Neural cell (in vitro differentiated cells): ENCODE data around the gene ING5. TPM values are rescaled to one million over a fixed set of nuclear protein-coding genes. Genes with fewer than 3 reads are reported as not detected.
A peak's percentile ranks its signal among the peaks of the same experiment; 100 is the strongest.

Experiments used
- H2AFZ ChIP-seq: fragments of 200-600, 300-800 bp; sonication (generic), shearing (Covaris generic); 2 replicates; pipeline ENCODE4 v1.6.0; 2014; ENCODE audit warnings: low read depth, mild to moderate bottlenecking, antibody characterized with exemption, low read length, moderate library complexity
- H3F3A ChIP-seq: fragments of 200-600 bp; shearing (Covaris generic); 2 replicates; pipeline ENCODE4 v1.6.1; 2016; ENCODE audit warnings: mild to moderate bottlenecking, moderate library complexity, mixed read lengths, antibody characterized with exemption, low read length; ENCODE audit not compliant: insufficient read depth, poor library complexity, severe bottlenecking
- H3K27ac ChIP-seq: fragments of 200-600, 300-800 bp; sonication (generic), shearing (Covaris generic); 2 replicates; pipeline ENCODE4 v1.5.1; 2014; ENCODE audit warnings: mild to moderate bottlenecking, low read length, moderate library complexity
- H3K27me3 ChIP-seq: fragments of 300-800, 200-600 bp; sonication (generic), shearing (Covaris generic); 2 replicates; pipeline ENCODE4 v1.6.0; 2014; ENCODE audit warnings: mild to moderate bottlenecking, low read depth, low read length, moderate library complexity; ENCODE audit not compliant: insufficient read depth
- H3K36me3 ChIP-seq: fragments of 300-800, 200-600 bp; sonication (generic), shearing (Covaris generic); 2 replicates; pipeline ENCODE4 v1.5.1; 2014; ENCODE audit warnings: mild to moderate bottlenecking, antibody characterized with exemption, low read length, moderate library complexity; ENCODE audit not compliant: insufficient read depth
- H3K4me2 ChIP-seq: fragments of 300-800, 200-600 bp; sonication (generic), shearing (Covaris generic); 2 replicates; pipeline ENCODE4 v1.6.0; 2014; ENCODE audit warnings: mild to moderate bottlenecking, low read length
- H3K4me3 ChIP-seq: fragments of 300-800, 200-600 bp; sonication (generic), shearing (Covaris generic); 2 replicates; pipeline ENCODE4 v1.5.1; 2014; ENCODE audit warnings: mild to moderate bottlenecking, low read length, moderate library complexity
- H3K79me2 ChIP-seq: fragments of 200-600 bp; shearing (Covaris generic); replicated peaks from 2 replicates; pipeline ENCODE4 v1.6.0; 2014; ENCODE audit warnings: mild to moderate bottlenecking, low read length, moderate library complexity; ENCODE audit not compliant: insufficient read depth
- H3K9ac ChIP-seq: fragments of 300-800, 200-600 bp; sonication (generic), shearing (Covaris generic); 2 replicates; pipeline ENCODE4 v1.6.1; 2016; ENCODE audit warnings: mild to moderate bottlenecking, low read length, mixed read lengths
- H3K9me2 ChIP-seq: fragments of 200-600 bp; shearing (Covaris generic); 2 replicates; pipeline ENCODE4 v1.6.1; 2016; ENCODE audit warnings: mild to moderate bottlenecking, low read length, mixed read lengths; ENCODE audit not compliant: insufficient read depth
- H3K9me3 ChIP-seq: fragments of 200-600, 300-800 bp; sonication (generic), shearing (Covaris generic); 2 replicates; pipeline ENCODE4 v1.6.1; 2016; ENCODE audit warnings: mild to moderate bottlenecking, mixed run types, low read length, moderate library complexity, mixed read lengths
- H4K20me1 ChIP-seq: fragments of 200-600 bp; shearing (Covaris generic); 2 replicates; pipeline ENCODE4 v1.6.1; 2016; ENCODE audit warnings: mild to moderate bottlenecking, mixed run types; ENCODE audit not compliant: insufficient read depth
- CTCF ChIP-seq: fragments of 450-650 bp; IDR thresholded peaks from 2 replicates; pipeline ENCODE4 v1.5.1; 2014; ENCODE audit warnings: antibody characterized with exemption, mild to moderate bottlenecking, moderate library complexity; ENCODE audit not compliant: poor library complexity, severe bottlenecking
- EP300 ChIP-seq: fragments of 450-650 bp; conservative IDR thresholded peaks from 2 replicates; pipeline ENCODE4 v1.6.1; 2014; ENCODE audit warnings: antibody characterized with exemption, mild to moderate bottlenecking, moderate library complexity; ENCODE audit not compliant: poor library complexity, severe bottlenecking
- EZH2 ChIP-seq: fragments of 200-600, 300-800 bp; shearing (Covaris generic), sonication (generic); IDR thresholded peaks from 2 replicates; pipeline ENCODE4 v1.6.1; 2014; ENCODE audit warnings: antibody characterized with exemption, low read length, borderline replicate concordance, mild to moderate bottlenecking; ENCODE audit not compliant: insufficient read depth, poor library complexity, severe bottlenecking
- MXI1 ChIP-seq: fragments of 450-650 bp; conservative IDR thresholded peaks from 2 replicates; pipeline ENCODE4 v1.6.1; 2014; ENCODE audit warnings: antibody characterized with exemption, mild to moderate bottlenecking; ENCODE audit not compliant: poor library complexity, severe bottlenecking
- POLR2AphosphoS5 ChIP-seq: IDR thresholded peaks from 2 replicates; pipeline ENCODE4 v1.6.1; 2012
- RAD21 ChIP-seq: fragments of 450-650 bp; conservative IDR thresholded peaks from 2 replicates; pipeline ENCODE4 v1.6.1; 2014; ENCODE audit warnings: antibody characterized with exemption, mild to moderate bottlenecking, moderate library complexity
- SMC3 ChIP-seq: fragments of 450-650 bp; conservative IDR thresholded peaks from 2 replicates; pipeline ENCODE4 v1.6.1; 2014; ENCODE audit warnings: antibody characterized with exemption, mild to moderate bottlenecking, moderate library complexity; ENCODE audit not compliant: poor library complexity
- TAF1 ChIP-seq: IDR thresholded peaks from 2 replicates; pipeline ENCODE4 v1.6.1; 2012; ENCODE audit warnings: low read depth
- polyA plus RNA-seq: library from polyadenylated mRNA; depleted of rRNA; stranded (reverse); fragments of >200 nt; gene quantifications from 2 replicates; pipeline ENCODE4 v1.2.3, GENCODE V29; 2014
- TF ChIP-seq, protein P1 (sequence below): IDR thresholded peaks from 2 replicates; pipeline ENCODE4 v1.6.1; 2012; ENCODE audit warnings: borderline replicate concordance

ING5 gene
- polyA plus RNA-seq, 1 donor from 2014 or later, result 22.8 TPM

DNA sequence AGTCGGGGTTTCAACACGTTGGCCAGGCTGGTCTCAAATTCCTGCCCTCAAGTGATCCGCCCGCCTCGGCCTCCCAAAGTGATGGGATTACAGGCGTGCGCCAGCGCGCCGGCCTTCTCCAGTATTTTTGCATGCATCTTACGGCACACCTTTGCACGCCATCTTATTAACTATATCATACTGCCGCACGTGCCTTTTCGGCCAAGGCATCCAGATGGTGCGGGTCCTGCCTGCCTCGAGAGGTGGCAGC is 765 bp upstream of the ING5 start:
- Histone ChIP-seq H3K36me3 (no peaks in the 10 kb centered on the region), H3K4me3 (peak overlapping the region; percentile 87), H3K79me2 (peaks cover 8% of the 10 kb centered on the region), H3K4me2 (peak overlapping the region; percentile 19), H4K20me1 (no peaks in the 10 kb centered on the region), H3F3A (no peaks in the 10 kb centered on the region), H2AFZ (no peak overlapping the region), H3K9me3 (no peaks in the 10 kb centered on the region), H3K9ac (peak overlapping the region; percentile 64), H3K9me2 (no peaks in the 10 kb centered on the region), H3K27me3 (no peaks in the 10 kb centered on the region), H3K27ac (peak overlapping the region; percentile 8)
- no peak for TF ChIP-seq EP300
- peak; percentile 47 for TF ChIP-seq RAD21

DNA sequence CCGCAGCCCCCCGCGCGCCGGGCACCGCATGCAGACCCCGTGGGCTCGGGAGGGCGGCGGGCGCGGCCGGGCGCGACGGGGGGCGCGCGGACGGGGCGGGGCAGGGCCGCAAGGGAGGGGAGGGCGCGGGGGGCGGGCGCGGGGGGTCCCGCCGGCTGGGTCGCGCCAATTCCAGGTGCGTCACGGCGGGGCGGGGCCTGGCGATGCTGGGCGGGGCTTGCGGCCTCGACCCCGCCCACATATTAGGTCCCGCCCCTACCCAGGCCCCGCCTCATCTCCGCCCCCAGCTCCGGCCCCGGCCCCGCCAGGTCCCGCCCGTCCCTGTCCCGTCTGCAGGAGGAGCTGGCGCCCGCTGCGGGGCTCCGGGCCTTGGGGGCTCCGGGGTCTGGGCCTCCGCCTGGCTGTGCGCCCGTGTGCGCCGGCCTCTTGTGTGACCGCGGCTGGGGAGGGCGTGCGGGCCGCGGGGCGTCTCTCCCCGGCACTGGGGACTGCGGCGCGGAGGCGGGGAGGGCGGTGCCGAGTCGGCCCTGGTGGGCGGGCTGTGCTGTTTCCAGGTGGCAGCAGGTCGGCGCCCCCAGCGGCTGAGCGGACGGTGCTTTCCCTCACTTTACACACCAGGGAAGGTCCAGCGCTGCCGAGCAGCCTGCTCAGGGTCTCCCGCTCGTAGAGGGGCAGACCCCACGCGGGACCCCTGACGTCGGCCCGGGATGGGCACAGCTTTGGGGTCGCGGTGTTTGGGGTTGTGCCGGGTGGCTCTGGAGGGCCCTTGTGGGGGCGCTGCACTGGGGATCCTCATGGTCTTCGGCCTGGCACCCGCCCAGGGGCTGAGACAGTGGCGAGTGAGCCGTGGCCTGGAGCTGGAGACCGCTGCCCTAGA is 554 bp downstream of the ING5 start:
- Histone ChIP-seq H4K20me1 (no peaks in the 10 kb centered on the region), H3K79me2 (peaks cover 8% of the 10 kb centered on the region), H3K27me3 (no peaks in the 10 kb centered on the region), H3F3A (no peaks in the 10 kb centered on the region), H3K9ac (peak overlapping the region; percentile 69), H3K4me2 (peak overlapping the region; percentile 69), H2AFZ (peak overlapping the region; percentile 52), H3K36me3 (no peaks in the 10 kb centered on the region), H3K27ac (peak overlapping the region; percentile 39), H3K9me3 (no peaks in the 10 kb centered on the region), H3K9me2 (no peaks in the 10 kb centered on the region), H3K4me3 (peak overlapping the region; percentile 87)
- TF ChIP-seq TAF1 (no peak), EZH2 (no peak), CTCF (peak; percentile 89), EP300 (no peak), POLR2AphosphoS5 (peak; percentile 43), MXI1 (peak; percentile 70), SMC3 (peak; percentile 65), RAD21 (peak; percentile 58)
- TF ChIP-seq, protein P1, sequence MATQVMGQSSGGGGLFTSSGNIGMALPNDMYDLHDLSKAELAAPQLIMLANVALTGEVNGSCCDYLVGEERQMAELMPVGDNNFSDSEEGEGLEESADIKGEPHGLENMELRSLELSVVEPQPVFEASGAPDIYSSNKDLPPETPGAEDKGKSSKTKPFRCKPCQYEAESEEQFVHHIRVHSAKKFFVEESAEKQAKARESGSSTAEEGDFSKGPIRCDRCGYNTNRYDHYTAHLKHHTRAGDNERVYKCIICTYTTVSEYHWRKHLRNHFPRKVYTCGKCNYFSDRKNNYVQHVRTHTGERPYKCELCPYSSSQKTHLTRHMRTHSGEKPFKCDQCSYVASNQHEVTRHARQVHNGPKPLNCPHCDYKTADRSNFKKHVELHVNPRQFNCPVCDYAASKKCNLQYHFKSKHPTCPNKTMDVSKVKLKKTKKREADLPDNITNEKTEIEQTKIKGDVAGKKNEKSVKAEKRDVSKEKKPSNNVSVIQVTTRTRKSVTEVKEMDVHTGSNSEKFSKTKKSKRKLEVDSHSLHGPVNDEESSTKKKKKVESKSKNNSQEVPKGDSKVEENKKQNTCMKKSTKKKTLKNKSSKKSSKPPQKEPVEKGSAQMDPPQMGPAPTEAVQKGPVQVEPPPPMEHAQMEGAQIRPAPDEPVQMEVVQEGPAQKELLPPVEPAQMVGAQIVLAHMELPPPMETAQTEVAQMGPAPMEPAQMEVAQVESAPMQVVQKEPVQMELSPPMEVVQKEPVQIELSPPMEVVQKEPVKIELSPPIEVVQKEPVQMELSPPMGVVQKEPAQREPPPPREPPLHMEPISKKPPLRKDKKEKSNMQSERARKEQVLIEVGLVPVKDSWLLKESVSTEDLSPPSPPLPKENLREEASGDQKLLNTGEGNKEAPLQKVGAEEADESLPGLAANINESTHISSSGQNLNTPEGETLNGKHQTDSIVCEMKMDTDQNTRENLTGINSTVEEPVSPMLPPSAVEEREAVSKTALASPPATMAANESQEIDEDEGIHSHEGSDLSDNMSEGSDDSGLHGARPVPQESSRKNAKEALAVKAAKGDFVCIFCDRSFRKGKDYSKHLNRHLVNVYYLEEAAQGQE, result peak; percentile 31
